CD4-positive, alpha-beta memory T cell (primary cell): ENCODE measurements around the gene PPIA. TPM values are rescaled to one million over a fixed set of nuclear protein-coding genes. Genes with fewer than 3 reads are reported as not detected.
"Not testable (repeated sequence)": the region's sequence is repeated elsewhere in the genome, so short reads cannot be mapped to it uniquely, and the experiment has no call there.

ENCODE experiments used
- CTCF ChIA-PET: fragments of 350-600 bp; sonication (Branson Sonifier 250); formaldehyde crosslinking; loops from one replicate; lab custom pipeline; 2021; ENCODE audit warnings: inconsistent platforms; ENCODE audit not compliant: partially characterized antibody; lab: Charles Lee
- POLR2A ChIA-PET: fragments of 350-600 bp; sonication (Branson Sonifier 250); formaldehyde crosslinking; loops from one replicate; lab custom pipeline; 2021; ENCODE audit not compliant: partially characterized antibody; lab: Charles Lee
- DNase-seq, 5 donors: peaks; one replicate each; pipeline versions ENCODE4 v3.0.0 to v3.0.0-alpha.2; 2020 to 2022; ENCODE audit warnings: mixed read lengths in 1 of 5
- H3K27ac ChIP-seq: one replicate; pipeline ENCODE4 v1.7.0; 2013; ENCODE audit warnings: low read depth, low read length
- H3K27me3 ChIP-seq: 2 replicates; pipeline ENCODE4 v1.7.0; 2013; ENCODE audit warnings: mild to moderate bottlenecking, low read length, moderate library complexity; ENCODE audit not compliant: insufficient read depth
- H3K36me3 ChIP-seq: 2 replicates; pipeline ENCODE4 v1.7.0; 2013; ENCODE audit warnings: mild to moderate bottlenecking, low read length, moderate library complexity; ENCODE audit not compliant: insufficient read depth
- H3K4me1 ChIP-seq: 2 replicates; pipeline ENCODE4 v1.7.0; 2013; ENCODE audit warnings: mild to moderate bottlenecking, low read length, moderate library complexity; ENCODE audit not compliant: insufficient read depth
- H3K4me3 ChIP-seq, 2 donors: one replicate each; pipeline ENCODE4 v1.7.0; 2013; ENCODE audit warnings: low read length in 2 of 2, mild to moderate bottlenecking in 1 of 2
- H3K9me3 ChIP-seq, 2 donors: one replicate each; pipeline ENCODE4 v1.7.0; 2013; ENCODE audit warnings: low read length in 2 of 2, control low read depth in 1 of 2; ENCODE audit not compliant: control insufficient read depth in 1 of 2
- H3K27ac Mint-ChIP-seq, 7 donors: one replicate each; pipeline ENCODE4 v1.8.0; 2020 to 2021; ENCODE audit warnings: mixed read lengths in 7 of 7, mild to moderate bottlenecking in 6 of 7, inconsistent platforms in 3 of 7, moderate library complexity in 3 of 7
- H3K27me3 Mint-ChIP-seq, 2 donors: one replicate each; pipeline ENCODE4 v1.8.0; 2020 to 2021; ENCODE audit warnings: mixed read lengths in 2 of 2
- H3K36me3 Mint-ChIP-seq, 2 donors: one replicate each; pipeline ENCODE4 v1.8.0; 2020 to 2021; ENCODE audit warnings: mixed read lengths in 2 of 2, inconsistent platforms in 1 of 2, mild to moderate bottlenecking in 1 of 2
- H3K4me1 Mint-ChIP-seq, 4 donors: one replicate each; pipeline ENCODE4 v1.8.0; 2020 to 2021; ENCODE audit warnings: mixed read lengths in 4 of 4, mild to moderate bottlenecking in 1 of 4
- H3K4me3 Mint-ChIP-seq, 8 donors: one replicate each; pipeline ENCODE4 v1.8.0; 2020 to 2021; ENCODE audit warnings: mixed read lengths in 8 of 8, mild to moderate bottlenecking in 7 of 8, moderate library complexity in 6 of 8, inconsistent platforms in 3 of 8
- H3K9me3 Mint-ChIP-seq, 8 donors: one replicate each; pipeline ENCODE4 v1.8.0; 2020 to 2021; ENCODE audit warnings: mixed read lengths in 8 of 8, mild to moderate bottlenecking in 5 of 8, inconsistent platforms in 3 of 8, moderate library complexity in 1 of 8
- intact Hi-C: fragments of 100-400 bp; cut with micrococcal nuclease; formaldehyde crosslinking; loops from one replicate; pipeline ENCODE4 v1.15.1; 2023
- polyA plus RNA-seq, 2 donors: library from polyadenylated mRNA; unstranded; fragments of 300-500 nt; fragmentation: Illumina TruSeq; gene quantifications; one replicate each; pipeline ENCODE4 v1.2.3, GENCODE V29; 2021
- total RNA-seq, 2 experiments: library from RNA; stranded (reverse); gene quantifications; one replicate each; pipeline ENCODE4 v1.2.3, GENCODE V29; 2021

PPIA gene
- total and polyA plus RNA-seq, 4 experiments from 2014 or later, result 677 to 3,590 (median 1,761) TPM

DNA sequence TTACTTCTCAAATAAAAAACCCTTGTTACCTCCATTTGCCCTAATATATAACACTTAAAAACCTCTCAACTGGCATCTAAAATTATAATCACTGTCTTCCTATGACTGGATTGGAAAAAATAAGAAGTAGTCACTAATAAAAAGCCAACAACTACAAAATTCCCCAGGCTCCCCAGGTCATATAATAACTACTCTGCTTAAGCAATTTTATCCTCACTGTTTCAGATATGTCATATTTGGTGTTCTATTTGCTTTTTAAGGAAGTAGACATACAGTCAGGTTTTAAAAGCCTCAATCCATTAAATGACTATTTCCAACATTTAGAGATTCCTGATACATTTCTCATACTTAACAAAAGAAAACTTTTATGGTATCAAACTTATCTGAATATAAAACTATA is 49.0 kb downstream of the PPIA start:
- ChIA-PET CTCF (interaction anchor here (0.9 to 3.5 kb wide), 12 partner anchors 9 to 290 kb away, joined by 3 to 34 read pairs (median 6); partner anchors contain the start of gene TMED4), POLR2A (interaction anchor here (0.8 to 5.2 kb wide), 14 partner anchors 12 to 355 kb away, joined by 3 to 65 read pairs (median 14); partner anchors contain the start of genes NUDCD3, OGDH, PPIA and PURB)
- Mint-ChIP-seq H3K27me3 (peaks cover 0 to 1% of the 10 kb centered on the region in 2 donors), H3K4me1 (peaks cover 31 to 64% (median 40%) of the 10 kb centered on the region in 4 donors), H3K4me3 (peak overlapping the region in 7 of 8 donors; percentile 57 to 98 (median 93)), H3K9me3 (peaks cover 0 to 2% (median 0%) of the 10 kb centered on the region in 8 donors), H3K36me3 (peaks cover 20 to 34% of the 10 kb centered on the region in 2 donors), H3K27ac (peak overlapping the region in 6 of 7 donors; percentile 4 to 100 (median 33))
- Histone ChIP-seq H3K27me3 (no peaks in the 10 kb centered on the region), H3K4me3 (no peak overlapping the region), H3K4me1 (peaks cover 38% of the 10 kb centered on the region), H3K36me3 (peaks cover 18% of the 10 kb centered on the region), H3K9me3 (no peaks in the 10 kb centered on the region), H3K27ac (no peak overlapping the region)
- no peak for DNase-seq
- intact Hi-C loops, result loop anchor here (5.0 kb wide), 1 partner anchor 143 kb away; no protein-coding TSS in a partner anchor

DNA sequence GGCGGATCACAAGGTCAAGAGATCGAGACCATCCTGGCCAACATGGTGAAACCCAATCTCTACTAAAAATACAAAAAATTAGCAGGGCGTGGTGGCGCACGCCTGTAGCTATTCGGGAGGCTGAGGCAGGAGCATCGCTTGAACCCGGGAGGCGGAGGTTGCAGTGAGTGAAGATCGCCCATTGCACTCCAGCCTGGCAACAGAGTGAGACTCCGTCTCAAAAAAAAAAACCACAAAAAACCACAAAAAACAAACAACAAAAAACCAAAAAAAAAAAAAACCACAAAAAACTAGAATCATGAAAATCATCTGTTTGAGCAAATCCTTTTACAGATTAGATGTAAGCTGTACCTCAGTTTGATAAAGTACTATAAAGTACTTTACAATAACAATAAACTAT is 49.9 kb downstream of the PPIA start:
- Mint-ChIP-seq H3K4me1 (peaks cover 26 to 56% (median 35%) of the 10 kb centered on the region in 4 donors), H3K36me3 (peaks cover 10 to 26% of the 10 kb centered on the region in 2 donors), H3K4me3 (peak overlapping the region; percentile 87 to 98 (median 96)), H3K27ac (peak overlapping the region; percentile 97 to 100 (median 100))
- intact Hi-C loops, result loop anchor here (2.0 to 5.0 kb wide), 2 partner anchors 144 to 208 kb away; no protein-coding TSS in a partner anchor
- Histone ChIP-seq H3K27ac (peak overlapping the region; percentile 90), H3K4me3 (peak overlapping the region; percentile 49 to 62), H3K4me1 (peaks cover 38% of the 10 kb centered on the region), H3K36me3 (peaks cover 10% of the 10 kb centered on the region)
- POLR2A ChIA-PET, result interaction anchor here (0.8 to 5.2 kb wide), 25 partner anchors 9 to 356 kb away, joined by 3 to 65 read pairs (median 6); partner anchors contain the start of genes DDX56, NUDCD3, OGDH and PPIA
- DNase-seq, result peak; percentile 49 to 54 (median 51)
- not testable (repeated sequence) for H3K27me3 Mint-ChIP-seq, H3K9me3 Mint-ChIP-seq, H3K27me3 ChIP-seq, H3K9me3 ChIP-seq
- CTCF ChIA-PET, result interaction anchor here (0.7 to 3.7 kb wide), 18 partner anchors 11 to 290 kb away, joined by 3 to 34 read pairs (median 4); partner anchors contain the start of genes PURB and TMED4

- POLR2A ChIA-PET, result interaction anchor here (0.7 to 5.2 kb wide), 32 partner anchors 9 to 357 kb away, joined by 3 to 65 read pairs (median 8); partner anchors contain the start of genes DDX56, NUDCD3, OGDH and PPIA
These were observed 50.5 kb downstream of the PPIA start for GRCh38 chr7:44846816-44847508.

DNA sequence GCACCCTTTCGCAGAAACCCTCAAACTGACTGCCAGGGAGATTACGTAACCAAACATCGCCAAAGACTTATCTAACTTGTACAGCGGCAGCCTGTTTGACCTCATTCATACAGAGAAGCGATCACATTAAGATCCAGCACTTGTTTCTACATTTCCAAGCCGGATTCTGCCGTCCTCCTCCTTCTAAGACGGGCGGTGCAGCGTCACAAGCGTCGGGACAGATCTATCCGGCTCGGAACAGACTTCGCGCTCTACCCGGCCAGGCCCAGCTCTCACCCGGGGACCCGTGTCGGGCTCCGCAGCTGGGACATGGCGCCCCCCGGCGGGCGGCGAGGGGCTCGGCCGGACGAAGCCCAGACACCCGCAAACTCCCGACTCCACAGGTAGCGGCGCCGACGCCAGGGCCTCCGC is 51.0 kb downstream of the PPIA start:
- peaks cover 0 to 2% (median 0%) of the 10 kb centered on the region in 8 donors for H3K9me3 Mint-ChIP-seq
- peak overlapping the region; percentile 87 to 98 (median 96) for H3K4me3 Mint-ChIP-seq
- H3K36me3 Mint-ChIP-seq, result peaks cover 2 to 16% of the 10 kb centered on the region in 2 donors
- Histone ChIP-seq H3K4me3 (peak overlapping the region; percentile 49 to 62), H3K36me3 (peaks cover under 1% of the 10 kb centered on the region), H3K9me3 (no peaks in the 10 kb centered on the region), H3K27ac (peak overlapping the region; percentile 90), H3K4me1 (peaks cover 29% of the 10 kb centered on the region), H3K27me3 (no peaks in the 10 kb centered on the region)
- DNase-seq, result peak; percentile 91 to 93 (median 92)
- H3K27ac Mint-ChIP-seq, result peak overlapping the region; percentile 97 to 100 (median 100)
- H3K4me1 Mint-ChIP-seq, result peaks cover 18 to 46% (median 25%) of the 10 kb centered on the region in 4 donors
- intact Hi-C loops, result loop anchor here (1.0 to 5.0 kb wide), 5 partner anchors 99 to 259 kb away; partner anchors contain the start of genes OGDH and ZMIZ2
- H3K27me3 Mint-ChIP-seq, result peaks cover 0 to 1% of the 10 kb centered on the region in 2 donors
- ChIA-PET CTCF (interaction anchor here (0.6 to 3.7 kb wide), 19 partner anchors 9 to 289 kb away, joined by 3 to 34 read pairs (median 3); partner anchors contain the start of genes OGDH, PURB and TMED4), POLR2A (interaction anchor here (0.7 to 5.2 kb wide), 30 partner anchors 9 to 921 kb away, joined by 3 to 65 read pairs (median 10); partner anchors contain the start of genes DDX56, NUDCD3, OGDH and PPIA)

More at GRCh38 chr7:44846816-44847508, 50.5 kb downstream of the PPIA start:
- Histone ChIP-seq H3K36me3 (peaks cover 6% of the 10 kb centered on the region), H3K4me3 (peak overlapping the region; percentile 49 to 62), H3K9me3 (no peaks in the 10 kb centered on the region), H3K27ac (peak overlapping the region; percentile 90), H3K4me1 (peaks cover 35% of the 10 kb centered on the region), H3K27me3 (no peaks in the 10 kb centered on the region)
- intact Hi-C loops, result loop anchor here (1.0 to 5.0 kb wide), 5 partner anchors 99 to 259 kb away; partner anchors contain the start of genes OGDH and ZMIZ2
- H3K36me3 Mint-ChIP-seq, result peaks cover 5 to 21% of the 10 kb centered on the region in 2 donors
- H3K27ac Mint-ChIP-seq, result peak overlapping the region; percentile 97 to 100 (median 100)
- H3K4me1 Mint-ChIP-seq, result peaks cover 23 to 51% (median 31%) of the 10 kb centered on the region in 4 donors
- no peak for DNase-seq
- H3K4me3 Mint-ChIP-seq, result peak overlapping the region; percentile 87 to 98 (median 96)
- H3K9me3 Mint-ChIP-seq, result peaks cover 0 to 2% (median 0%) of the 10 kb centered on the region in 8 donors
- CTCF ChIA-PET, result interaction anchor here (0.6 to 3.7 kb wide), 22 partner anchors 10 to 289 kb away, joined by 3 to 34 read pairs (median 3); partner anchors contain the start of genes PURB and TMED4
- peaks cover 0 to 1% of the 10 kb centered on the region in 2 donors for H3K27me3 Mint-ChIP-seq

GRCh38 chr7:44847920-44848634 is 51.6 kb downstream of the PPIA start, which contains the start of gene H2AZ2:
TSS of gene H2AZ2 (minus strand) at chr7:44848087. CDS start at chr7:44847971, 116 bp downstream.
- H3K27me3 Mint-ChIP-seq, result peaks cover 0 to 1% of the 10 kb centered on the region in 2 donors
- H3K9me3 ChIP-seq, result no peaks in the 10 kb centered on the region
- peak within 1 kb of the TSS; percentile 58 to 86 for H3K4me3 ChIP-seq
- peak; percentile 99 to 100 (median 99) for DNase-seq
- peak within 1 kb of the TSS; percentile 90 for H3K27ac ChIP-seq
- intact Hi-C loops, result loop anchor here (1.0 to 5.0 kb wide), 12 partner anchors 37 to 358 kb away; partner anchors contain the start of genes CCM2, NUDCD3, OGDH and PPIA
- ChIA-PET CTCF (interaction anchor here (0.6 to 3.7 kb wide), 19 partner anchors 9 to 359 kb away, joined by 3 to 34 read pairs (median 4); partner anchors contain the start of genes OGDH, PURB and TMED4), POLR2A (interaction anchor here (0.7 to 5.2 kb wide), 30 partner anchors 9 to 922 kb away, joined by 3 to 65 read pairs (median 10); partner anchors contain the start of genes DDX56, NUDCD3, OGDH and PPIA)
- peaks cover 0 to 2% (median 0%) of the 10 kb centered on the region in 8 donors for H3K9me3 Mint-ChIP-seq
- H3K36me3 Mint-ChIP-seq, result peaks cover 0 to 14% of the 10 kb centered on the region in 2 donors
- H3K27me3 ChIP-seq, result no peaks in the 10 kb centered on the region
- H3K4me1 ChIP-seq, result peaks cover 28% of the 10 kb centered on the region
- peak within 1 kb of the TSS; percentile 97 to 100 (median 100) for H3K27ac Mint-ChIP-seq
- peaks cover 17 to 44% (median 21%) of the 10 kb centered on the region in 4 donors for H3K4me1 Mint-ChIP-seq
- no peaks in the 10 kb centered on the region for H3K36me3 ChIP-seq
- H3K4me3 Mint-ChIP-seq, result peak within 1 kb of the TSS; percentile 93 to 98 (median 96)
